Measurements from ENCODE around the gene BCL7C. TPM values are rescaled to one million over a fixed set of nuclear protein-coding genes. Genes with fewer than 3 reads are reported as not detected.

BCL7C gene
- total and polyA plus RNA-seq, 2 of the 13 experiments (the other 11 are each of a cell fraction or from before 2014, with no cell fraction given) = 17.7 to 33.8 TPM

DNA sequence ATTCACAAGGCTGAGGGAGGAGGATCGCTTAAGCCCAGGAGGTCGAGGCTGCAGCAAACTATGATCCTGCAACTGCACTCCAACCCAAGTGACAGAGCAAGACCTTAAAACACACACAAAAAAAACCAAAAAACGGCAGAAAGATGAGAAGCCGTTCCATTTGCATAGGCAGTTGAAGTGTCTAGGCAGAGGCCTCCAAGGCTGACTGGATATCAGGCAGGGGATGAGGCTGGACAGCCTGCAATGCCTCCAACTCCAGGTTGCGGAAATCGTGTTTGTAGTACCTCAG lies 27.5 kb upstream of the BCL7C start (continued):
- TF ChIP-seq, protein P1, sequence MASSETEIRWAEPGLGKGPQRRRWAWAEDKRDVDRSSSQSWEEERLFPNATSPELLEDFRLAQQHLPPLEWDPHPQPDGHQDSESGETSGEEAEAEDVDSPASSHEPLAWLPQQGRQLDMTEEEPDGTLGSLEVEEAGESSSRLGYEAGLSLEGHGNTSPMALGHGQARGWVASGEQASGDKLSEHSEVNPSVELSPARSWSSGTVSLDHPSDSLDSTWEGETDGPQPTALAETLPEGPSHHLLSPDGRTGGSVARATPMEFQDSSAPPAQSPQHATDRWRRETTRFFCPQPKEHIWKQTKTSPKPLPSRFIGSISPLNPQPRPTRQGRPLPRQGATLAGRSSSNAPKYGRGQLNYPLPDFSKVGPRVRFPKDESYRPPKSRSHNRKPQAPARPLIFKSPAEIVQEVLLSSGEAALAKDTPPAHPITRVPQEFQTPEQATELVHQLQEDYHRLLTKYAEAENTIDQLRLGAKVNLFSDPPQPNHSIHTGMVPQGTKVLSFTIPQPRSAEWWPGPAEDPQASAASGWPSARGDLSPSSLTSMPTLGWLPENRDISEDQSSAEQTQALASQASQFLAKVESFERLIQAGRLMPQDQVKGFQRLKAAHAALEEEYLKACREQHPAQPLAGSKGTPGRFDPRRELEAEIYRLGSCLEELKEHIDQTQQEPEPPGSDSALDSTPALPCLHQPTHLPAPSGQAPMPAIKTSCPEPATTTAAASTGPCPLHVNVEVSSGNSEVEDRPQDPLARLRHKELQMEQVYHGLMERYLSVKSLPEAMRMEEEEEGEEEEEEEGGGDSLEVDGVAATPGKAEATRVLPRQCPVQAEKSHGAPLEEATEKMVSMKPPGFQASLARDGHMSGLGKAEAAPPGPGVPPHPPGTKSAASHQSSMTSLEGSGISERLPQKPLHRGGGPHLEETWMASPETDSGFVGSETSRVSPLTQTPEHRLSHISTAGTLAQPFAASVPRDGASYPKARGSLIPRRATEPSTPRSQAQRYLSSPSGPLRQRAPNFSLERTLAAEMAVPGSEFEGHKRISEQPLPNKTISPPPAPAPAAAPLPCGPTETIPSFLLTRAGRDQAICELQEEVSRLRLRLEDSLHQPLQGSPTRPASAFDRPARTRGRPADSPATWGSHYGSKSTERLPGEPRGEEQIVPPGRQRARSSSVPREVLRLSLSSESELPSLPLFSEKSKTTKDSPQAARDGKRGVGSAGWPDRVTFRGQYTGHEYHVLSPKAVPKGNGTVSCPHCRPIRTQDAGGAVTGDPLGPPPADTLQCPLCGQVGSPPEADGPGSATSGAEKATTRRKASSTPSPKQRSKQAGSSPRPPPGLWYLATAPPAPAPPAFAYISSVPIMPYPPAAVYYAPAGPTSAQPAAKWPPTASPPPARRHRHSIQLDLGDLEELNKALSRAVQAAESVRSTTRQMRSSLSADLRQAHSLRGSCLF (CRISPR knock-in tag; IDR thresholded peaks at IDR 0.05; ENCODE audit: borderline replicate concordance) = no peak
- TF ChIP-seq MEF2D (CRISPR knock-in tag; IDR thresholded peaks at IDR 0.05) (0 out of 2 replicates have a peak, but pooled peaks have one; percentile 50), EED (CRISPR knock-in tag; IDR thresholded peaks at IDR 0.05) (no peak), SIN3B (IDR thresholded peaks at IDR 0.05; ENCODE audit: low read length) (no peak), GZF1 (CRISPR knock-in tag; IDR thresholded peaks at IDR 0.05) (0 out of 2 replicates have a peak, but pooled peaks have one; percentile 30), ZFP41 (CRISPR knock-in tag; IDR thresholded peaks at IDR 0.05; ENCODE audit: borderline replicate concordance) (no peak), ZSCAN9 (CRISPR knock-in tag; IDR thresholded peaks at IDR 0.05; ENCODE audit: borderline replicate concordance) (no peak), ZNF891 (CRISPR knock-in tag; IDR thresholded peaks at IDR 0.05) (no peak), SOX5 (CRISPR knock-in tag; IDR thresholded peaks at IDR 0.05; ENCODE audit: borderline replicate concordance) (no peak; the same call in 1 of the 2 replicates), MATR3 (CRISPR knock-in tag; IDR thresholded peaks at IDR 0.05) (no peak)
- TF ChIP-seq, protein P2, sequence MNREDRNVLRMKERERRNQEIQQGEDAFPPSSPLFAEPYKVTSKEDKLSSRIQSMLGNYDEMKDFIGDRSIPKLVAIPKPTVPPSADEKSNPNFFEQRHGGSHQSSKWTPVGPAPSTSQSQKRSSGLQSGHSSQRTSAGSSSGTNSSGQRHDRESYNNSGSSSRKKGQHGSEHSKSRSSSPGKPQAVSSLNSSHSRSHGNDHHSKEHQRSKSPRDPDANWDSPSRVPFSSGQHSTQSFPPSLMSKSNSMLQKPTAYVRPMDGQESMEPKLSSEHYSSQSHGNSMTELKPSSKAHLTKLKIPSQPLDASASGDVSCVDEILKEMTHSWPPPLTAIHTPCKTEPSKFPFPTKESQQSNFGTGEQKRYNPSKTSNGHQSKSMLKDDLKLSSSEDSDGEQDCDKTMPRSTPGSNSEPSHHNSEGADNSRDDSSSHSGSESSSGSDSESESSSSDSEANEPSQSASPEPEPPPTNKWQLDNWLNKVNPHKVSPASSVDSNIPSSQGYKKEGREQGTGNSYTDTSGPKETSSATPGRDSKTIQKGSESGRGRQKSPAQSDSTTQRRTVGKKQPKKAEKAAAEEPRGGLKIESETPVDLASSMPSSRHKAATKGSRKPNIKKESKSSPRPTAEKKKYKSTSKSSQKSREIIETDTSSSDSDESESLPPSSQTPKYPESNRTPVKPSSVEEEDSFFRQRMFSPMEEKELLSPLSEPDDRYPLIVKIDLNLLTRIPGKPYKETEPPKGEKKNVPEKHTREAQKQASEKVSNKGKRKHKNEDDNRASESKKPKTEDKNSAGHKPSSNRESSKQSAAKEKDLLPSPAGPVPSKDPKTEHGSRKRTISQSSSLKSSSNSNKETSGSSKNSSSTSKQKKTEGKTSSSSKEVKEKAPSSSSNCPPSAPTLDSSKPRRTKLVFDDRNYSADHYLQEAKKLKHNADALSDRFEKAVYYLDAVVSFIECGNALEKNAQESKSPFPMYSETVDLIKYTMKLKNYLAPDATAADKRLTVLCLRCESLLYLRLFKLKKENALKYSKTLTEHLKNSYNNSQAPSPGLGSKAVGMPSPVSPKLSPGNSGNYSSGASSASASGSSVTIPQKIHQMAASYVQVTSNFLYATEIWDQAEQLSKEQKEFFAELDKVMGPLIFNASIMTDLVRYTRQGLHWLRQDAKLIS (CRISPR knock-in tag; IDR thresholded peaks at IDR 0.05) = 0 out of 2 replicates have a peak, but pooled peaks have one; percentile 12
- TF ChIP-seq, protein P3, sequence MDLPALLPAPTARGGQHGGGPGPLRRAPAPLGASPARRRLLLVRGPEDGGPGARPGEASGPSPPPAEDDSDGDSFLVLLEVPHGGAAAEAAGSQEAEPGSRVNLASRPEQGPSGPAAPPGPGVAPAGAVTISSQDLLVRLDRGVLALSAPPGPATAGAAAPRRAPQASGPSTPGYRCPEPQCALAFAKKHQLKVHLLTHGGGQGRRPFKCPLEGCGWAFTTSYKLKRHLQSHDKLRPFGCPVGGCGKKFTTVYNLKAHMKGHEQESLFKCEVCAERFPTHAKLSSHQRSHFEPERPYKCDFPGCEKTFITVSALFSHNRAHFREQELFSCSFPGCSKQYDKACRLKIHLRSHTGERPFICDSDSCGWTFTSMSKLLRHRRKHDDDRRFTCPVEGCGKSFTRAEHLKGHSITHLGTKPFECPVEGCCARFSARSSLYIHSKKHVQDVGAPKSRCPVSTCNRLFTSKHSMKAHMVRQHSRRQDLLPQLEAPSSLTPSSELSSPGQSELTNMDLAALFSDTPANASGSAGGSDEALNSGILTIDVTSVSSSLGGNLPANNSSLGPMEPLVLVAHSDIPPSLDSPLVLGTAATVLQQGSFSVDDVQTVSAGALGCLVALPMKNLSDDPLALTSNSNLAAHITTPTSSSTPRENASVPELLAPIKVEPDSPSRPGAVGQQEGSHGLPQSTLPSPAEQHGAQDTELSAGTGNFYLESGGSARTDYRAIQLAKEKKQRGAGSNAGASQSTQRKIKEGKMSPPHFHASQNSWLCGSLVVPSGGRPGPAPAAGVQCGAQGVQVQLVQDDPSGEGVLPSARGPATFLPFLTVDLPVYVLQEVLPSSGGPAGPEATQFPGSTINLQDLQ (CRISPR knock-in tag; IDR thresholded peaks at IDR 0.05) = no peak
- TF ChIP-seq, protein P4, sequence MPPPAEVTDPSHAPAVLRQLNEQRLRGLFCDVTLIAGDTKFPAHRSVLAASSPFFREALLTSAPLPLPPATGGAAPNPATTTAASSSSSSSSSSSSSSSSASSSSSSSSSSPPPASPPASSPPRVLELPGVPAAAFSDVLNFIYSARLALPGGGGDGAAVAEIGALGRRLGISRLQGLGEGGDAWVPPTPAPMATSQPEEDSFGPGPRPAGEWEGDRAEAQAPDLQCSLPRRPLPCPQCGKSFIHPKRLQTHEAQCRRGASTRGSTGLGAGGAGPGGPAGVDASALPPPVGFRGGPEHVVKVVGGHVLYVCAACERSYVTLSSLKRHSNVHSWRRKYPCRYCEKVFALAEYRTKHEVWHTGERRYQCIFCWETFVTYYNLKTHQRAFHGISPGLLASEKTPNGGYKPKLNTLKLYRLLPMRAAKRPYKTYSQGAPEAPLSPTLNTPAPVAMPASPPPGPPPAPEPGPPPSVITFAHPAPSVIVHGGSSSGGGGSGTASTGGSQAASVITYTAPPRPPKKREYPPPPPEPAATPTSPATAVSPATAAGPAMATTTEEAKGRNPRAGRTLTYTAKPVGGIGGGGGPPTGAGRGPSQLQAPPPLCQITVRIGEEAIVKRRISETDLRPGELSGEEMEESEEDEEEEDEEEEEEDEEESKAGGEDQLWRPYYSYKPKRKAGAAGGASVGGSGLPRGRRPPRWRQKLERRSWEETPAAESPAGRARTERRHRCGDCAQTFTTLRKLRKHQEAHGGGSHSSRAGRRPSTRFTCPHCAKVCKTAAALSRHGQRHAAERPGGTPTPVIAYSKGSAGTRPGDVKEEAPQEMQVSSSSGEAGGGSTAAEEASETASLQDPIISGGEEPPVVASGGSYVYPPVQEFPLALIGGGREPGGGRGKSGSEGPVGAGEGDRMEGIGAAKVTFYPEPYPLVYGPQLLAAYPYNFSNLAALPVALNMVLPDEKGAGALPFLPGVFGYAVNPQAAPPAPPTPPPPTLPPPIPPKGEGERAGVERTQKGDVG (CRISPR knock-in tag; IDR thresholded peaks at IDR 0.05; ENCODE audit: borderline replicate concordance) = no peak; the same call in 1 of the 2 replicates
- TF ChIP-seq, protein P5, sequence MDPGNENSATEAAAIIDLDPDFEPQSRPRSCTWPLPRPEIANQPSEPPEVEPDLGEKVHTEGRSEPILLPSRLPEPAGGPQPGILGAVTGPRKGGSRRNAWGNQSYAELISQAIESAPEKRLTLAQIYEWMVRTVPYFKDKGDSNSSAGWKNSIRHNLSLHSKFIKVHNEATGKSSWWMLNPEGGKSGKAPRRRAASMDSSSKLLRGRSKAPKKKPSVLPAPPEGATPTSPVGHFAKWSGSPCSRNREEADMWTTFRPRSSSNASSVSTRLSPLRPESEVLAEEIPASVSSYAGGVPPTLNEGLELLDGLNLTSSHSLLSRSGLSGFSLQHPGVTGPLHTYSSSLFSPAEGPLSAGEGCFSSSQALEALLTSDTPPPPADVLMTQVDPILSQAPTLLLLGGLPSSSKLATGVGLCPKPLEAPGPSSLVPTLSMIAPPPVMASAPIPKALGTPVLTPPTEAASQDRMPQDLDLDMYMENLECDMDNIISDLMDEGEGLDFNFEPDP (CRISPR knock-in tag; conservative IDR thresholded peaks at IDR 0.05) = no peak

Data from HepG2 (cell line).